ENCODE results near the gene KIF12. TPM values are rescaled to one million over a fixed set of nuclear protein-coding genes. Genes with fewer than 3 reads are reported as not detected.
A peak's percentile ranks its signal among the peaks of the same experiment; 100 is the strongest.

The KIF12 gene
- total and polyA plus RNA-seq, 2 of the 8 experiments (the other 6 are each of a cell fraction or from before 2014, with no cell fraction given) = 2.9 to 3.9 TPM

- Histone ChIP-seq H3K14ac (ENCODE audit: insufficient read length) (no peak within 1 kb of the TSS), H2BK120ac (replicated peaks; ENCODE audit: low read depth, low read length) (no peak within 1 kb of the TSS), H3K23ac (ENCODE audit: insufficient read length) (no peak within 1 kb of the TSS), H4K5ac (ENCODE audit: insufficient read length, low read depth, low read length) (no peak within 1 kb of the TSS), H3K36me3 (ENCODE audit: control insufficient read depth in 2 of 4, insufficient read depth in 4 of 4, low read length in 3 of 4) (no peaks in the 10 kb centered on the region), H3K9ac (replicated peaks in 1 of 4; ENCODE audit: extremely low read depth in 1 of 4, low read depth in 3 of 4, low read length in 3 of 4) (no peak within 1 kb of the TSS), H3K79me1 (ENCODE audit: low read depth, low read length) (no peaks in the 10 kb centered on the region), H2BK20ac (ENCODE audit: low read length) (peak within 1 kb of the TSS; percentile 66; the same call in 1 of the 2 replicates), H3K4me2 (ENCODE audit: insufficient read depth in 1 of 2, low read depth in 2 of 2, low read length in 2 of 2) (no peak within 1 kb of the TSS), H3K23me2 (ENCODE audit: low read depth, low read length) (no peaks in the 10 kb centered on the region; the same call in 1 of the 2 replicates), H4K8ac (ENCODE audit: extremely low read depth, insufficient read depth, low read length) (no peak within 1 kb of the TSS; the same call in 1 of the 2 replicates), H3K27ac (ENCODE audit: low read depth, low read length) (no peak within 1 kb of the TSS; the same call in 1 of the 2 replicates), H2AK5ac (ENCODE audit: low read depth, low read length) (no peak within 1 kb of the TSS), H3K18ac (ENCODE audit: extremely low read depth, low read length) (peak within 1 kb of the TSS; percentile 90; the same call in 1 of the 2 replicates), H2BK5ac (ENCODE audit: low read depth, low read length) (peak within 1 kb of the TSS; percentile 9; the same call in 1 of the 2 replicates), H3K27me3 (replicated peaks in 1 of 4; ENCODE audit: control insufficient read depth in 3 of 4, extremely low read depth in 1 of 4, insufficient read depth in 3 of 4, low read length in 3 of 4) (peaks cover 0 to 3% (median under 1%) of the 10 kb centered on the region in 4 experiments; a peak in 3 of 7 replicates), H3K4me3 (ENCODE audit: extremely low read depth in 1 of 4, insufficient read depth in 2 of 4, low read depth in 3 of 4, low read length in 4 of 4) (no peak within 1 kb of the TSS), H3K79me2 (ENCODE audit: control insufficient read depth in 1 of 2, insufficient read depth in 2 of 2, low read length in 2 of 2) (no peaks in the 10 kb centered on the region), H3K4me1 (replicated peaks in 1 of 4; ENCODE audit: control insufficient read depth in 3 of 4, insufficient read depth in 4 of 4, low read length in 3 of 4) (peaks cover 0 to 6% (median 3%) of the 10 kb centered on the region in 4 experiments; a peak in 4 of 7 replicates), H2BK15ac (ENCODE audit: low read length) (0 out of 2 replicates have a peak within 1 kb of the TSS, but pooled peaks have one; percentile 81), H3K56ac (replicated peaks; ENCODE audit: insufficient read length, low read depth, low read length) (no peak within 1 kb of the TSS), H3K9me3 (ENCODE audit: insufficient read depth in 2 of 2, low read depth in 1 of 2, low read length in 1 of 2) (no peaks in the 10 kb centered on the region), H2AFZ (ENCODE audit: low read length) (peak within 1 kb of the TSS; percentile 80; the same call in 1 of the 2 replicates), H2BK12ac (ENCODE audit: low read depth, low read length) (peak within 1 kb of the TSS; percentile 80; the same call in 1 of the 2 replicates), H4K91ac (replicated peaks; ENCODE audit: insufficient read length, low read length) (peak within 1 kb of the TSS; percentile 6), H4K20me1 (replicated peaks in 1 of 2; ENCODE audit: control insufficient read depth in 1 of 2, insufficient read depth in 2 of 2, low read length in 2 of 2) (peaks cover 0 to 1% of the 10 kb centered on the region in 2 experiments), H3K4ac (replicated peaks; ENCODE audit: insufficient read length, low read depth, low read length) (no peak within 1 kb of the TSS)
- POLR2A ChIA-PET (ENCODE audit: partially characterized antibody) = no interaction called here
- no peak for DNase-seq (ENCODE audit: low read depth in 1 of 2, low spot score in 2 of 2)
- CTCF ChIA-PET (ENCODE audit: partially characterized antibody) = interaction anchor here (0.6 to 10.3 kb wide), 21 partner anchors 10 to 851 kb away, joined by 3 to 144 read pairs (median 4); no protein-coding TSS in a partner anchor
- TF ChIP-seq MAX (IDR thresholded peaks at IDR 0.05) (0 out of 2 replicates have a peak, but pooled peaks have one; percentile 28), KDM1A (IDR thresholded peaks at IDR 0.05; ENCODE audit: borderline replicate concordance, low read length) (peak; percentile 67; the same call in 1 of the 2 replicates), ZNF274 (IDR thresholded peaks at IDR 0.05; ENCODE audit: borderline replicate concordance, extremely low read depth, low read length) (no peak), MAFK (IDR thresholded peaks at IDR 0.05; ENCODE audit: low read depth, low read length) (peak; percentile 96), YY1 (IDR thresholded peaks at IDR 0.05; ENCODE audit: low read depth, low read length) (0 out of 2 replicates have a peak, but pooled peaks have one; percentile 40), RXRA (IDR thresholded peaks at IDR 0.05; ENCODE audit: insufficient read depth, low read depth, low read length) (no peak), BACH1 (IDR thresholded peaks at IDR 0.05; ENCODE audit: low read length) (peak; percentile 99), EP300 (IDR thresholded peaks at IDR 0.05; ENCODE audit: borderline replicate concordance in 1 of 2, low read depth in 2 of 2, low read length in 2 of 2) (no peak)
- WGBS, 2 experiments (ENCODE audit: extremely low coverage in 1 of 2, insufficient coverage in 1 of 2, insufficient read length in 1 of 2, insufficient replicate concordance in 2 of 2, low coverage in 1 of 2, low lambda C conversion rate in 2 of 2, missing lambda C conversion rate in 1 of 2) = 85% methylated on average over 16 of the region's 16 CpGs; no CpG with 5 or more reads in 1 of the 2 experiments
- no peak for FAIRE-seq
Measured at GRCh38 chr9:114078021-114078780, 20.9 kb downstream of the KIF12 start, which contains the start of gene AMBP. Gene AMBP, minus strand, starts transcription at chr9:114078300. Its CDS starts 91 bp downstream, at chr9:114078209.

Measured in H1 (cell line).